HG02884 (cell line): ENCODE measurements around the gene HDAC9.

Experiments used
- ATAC-seq: cut with Tn5 transposase; IDR thresholded peaks from one replicate; pipeline ENCODE4 v1.9.1; 2021; ENCODE audit warnings: mild to moderate bottlenecking, moderate library complexity; ENCODE audit not compliant: unreplicated experiment

HDAC9 gene

DNA sequence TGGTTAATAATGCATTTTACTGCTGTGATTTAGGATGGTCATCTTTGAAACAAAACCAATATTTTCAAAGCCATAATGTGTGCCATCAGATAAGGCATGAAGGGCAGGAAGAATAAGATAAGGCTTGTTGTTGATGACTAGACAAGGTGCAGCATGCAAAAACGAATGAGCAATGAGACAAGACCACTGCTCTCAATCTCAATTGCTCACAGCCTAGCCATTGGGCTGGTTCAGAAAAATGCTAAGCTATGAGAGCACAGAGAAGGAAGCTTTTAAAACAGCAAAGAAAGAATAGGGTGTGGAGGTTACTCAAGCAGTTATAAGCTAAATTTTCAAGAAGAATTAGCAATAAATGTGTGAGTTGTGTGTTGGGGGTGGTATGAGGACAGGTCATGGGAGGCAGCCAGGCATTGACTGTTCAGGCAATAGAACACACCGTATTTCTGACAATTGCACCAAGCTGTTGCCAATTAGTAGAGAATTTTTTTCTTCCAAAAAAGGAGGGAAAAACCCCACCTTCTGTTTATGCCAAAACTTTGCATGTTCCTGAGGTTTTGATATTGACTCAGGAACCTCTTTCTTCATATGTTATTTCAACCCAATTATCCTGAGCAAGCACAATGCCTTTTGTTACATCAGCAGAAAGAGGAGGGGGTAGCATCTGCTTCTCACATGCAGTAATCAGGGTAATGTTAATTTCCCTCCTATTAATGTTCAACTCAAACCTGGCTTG, 276.5 kb downstream of the HDAC9 start:
- no peak for ATAC-seq

- ATAC-seq = no peak
Measured at GRCh38 chr7:18772567-18772965, 277.0 kb downstream of the HDAC9 start.

GRCh38 chr7:18777314-18777713, 281.8 kb downstream of the HDAC9 start:
- no peak for ATAC-seq

DNA sequence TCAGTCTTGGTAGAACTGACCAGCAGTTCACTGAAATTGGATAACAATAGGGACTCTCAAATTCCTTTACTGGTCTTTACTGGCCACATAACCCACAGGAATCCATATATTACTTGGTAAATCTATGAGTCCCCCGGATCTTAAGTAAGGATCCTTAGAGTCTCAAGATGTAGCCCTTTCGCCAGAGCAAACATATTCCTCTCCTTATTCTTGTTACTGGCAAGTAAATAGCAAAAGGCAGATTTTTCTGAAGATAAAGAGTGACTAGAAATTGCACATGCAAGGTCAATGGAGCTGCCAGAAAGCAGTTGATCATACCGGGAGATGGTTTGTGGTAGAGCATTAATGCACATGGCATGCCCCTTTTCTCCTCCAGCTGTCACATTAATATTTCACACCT, 283.0 kb downstream of the HDAC9 start:
- no peak for ATAC-seq

- ATAC-seq = no peak
Measured at GRCh38 chr7:18780266-18780665, 284.7 kb downstream of the HDAC9 start.

DNA sequence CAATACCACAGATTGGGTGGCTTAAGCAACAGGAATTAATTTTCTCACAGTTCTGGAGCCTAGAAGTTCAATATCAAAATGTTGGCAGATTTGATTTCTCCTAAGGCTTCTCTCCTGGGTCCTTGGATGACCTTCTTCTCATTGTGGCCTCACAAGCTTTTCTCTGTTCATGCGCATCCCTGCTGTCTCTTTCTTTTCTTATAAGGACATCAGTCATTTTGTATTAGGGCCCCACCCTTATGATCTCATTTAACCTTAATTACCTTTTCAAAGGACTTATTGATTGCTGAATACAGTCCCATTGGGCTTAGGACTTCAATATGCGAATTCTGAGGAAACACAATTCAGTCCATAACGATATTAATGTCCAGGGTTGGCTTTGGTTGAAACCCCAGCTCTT, 285.4 kb downstream of the HDAC9 start:
- ATAC-seq = no peak

DNA sequence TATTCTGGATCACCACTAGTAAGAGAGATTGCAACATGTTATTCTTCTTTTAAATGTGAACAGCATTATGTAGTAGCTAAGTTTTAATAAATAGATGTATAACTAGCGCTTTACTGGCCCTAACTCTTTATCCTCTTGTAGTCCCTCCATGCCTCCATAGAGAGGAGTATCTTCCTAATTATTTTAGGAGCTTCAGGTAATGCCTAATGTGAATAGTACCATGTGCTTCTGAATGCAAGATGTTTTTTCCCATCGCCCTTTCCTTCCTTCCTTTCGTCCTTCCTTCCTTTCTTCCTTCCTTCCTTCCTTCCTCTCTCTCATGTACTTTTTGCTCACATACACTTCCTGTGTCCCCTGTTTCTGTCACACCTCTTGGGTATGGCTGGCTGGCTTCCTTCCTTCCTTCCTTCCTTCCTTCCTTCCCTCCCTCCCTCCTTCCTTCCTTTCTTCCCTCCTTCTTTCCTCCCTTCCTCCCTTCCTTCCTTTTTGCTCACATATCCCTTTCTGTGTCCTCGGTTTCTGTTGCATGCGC, 290.7 kb downstream of the HDAC9 start:
- ATAC-seq = no peak

DNA sequence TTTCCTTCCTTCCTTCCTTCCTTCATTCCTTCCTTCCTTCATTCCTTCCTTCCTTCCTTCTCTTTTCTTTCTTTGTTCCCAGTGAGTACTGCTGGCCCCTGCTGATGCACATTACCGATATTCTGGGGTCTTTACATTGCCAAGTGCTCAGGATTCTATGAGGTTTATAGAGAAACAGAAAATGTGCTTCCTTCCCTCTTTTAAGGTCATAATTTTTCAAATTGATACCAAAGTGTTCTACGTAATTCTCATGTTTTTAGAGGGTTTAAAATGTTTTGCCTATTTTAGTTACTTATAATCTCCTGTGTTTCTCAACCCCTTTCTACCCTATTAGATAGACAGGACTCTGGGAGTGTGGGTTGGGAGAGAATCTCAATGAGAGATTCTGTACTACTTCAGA, 291.2 kb downstream of the HDAC9 start:
- ATAC-seq = no peak

GRCh38 chr7:18788026-18788425, 292.5 kb downstream of the HDAC9 start:
- no peak for ATAC-seq

DNA sequence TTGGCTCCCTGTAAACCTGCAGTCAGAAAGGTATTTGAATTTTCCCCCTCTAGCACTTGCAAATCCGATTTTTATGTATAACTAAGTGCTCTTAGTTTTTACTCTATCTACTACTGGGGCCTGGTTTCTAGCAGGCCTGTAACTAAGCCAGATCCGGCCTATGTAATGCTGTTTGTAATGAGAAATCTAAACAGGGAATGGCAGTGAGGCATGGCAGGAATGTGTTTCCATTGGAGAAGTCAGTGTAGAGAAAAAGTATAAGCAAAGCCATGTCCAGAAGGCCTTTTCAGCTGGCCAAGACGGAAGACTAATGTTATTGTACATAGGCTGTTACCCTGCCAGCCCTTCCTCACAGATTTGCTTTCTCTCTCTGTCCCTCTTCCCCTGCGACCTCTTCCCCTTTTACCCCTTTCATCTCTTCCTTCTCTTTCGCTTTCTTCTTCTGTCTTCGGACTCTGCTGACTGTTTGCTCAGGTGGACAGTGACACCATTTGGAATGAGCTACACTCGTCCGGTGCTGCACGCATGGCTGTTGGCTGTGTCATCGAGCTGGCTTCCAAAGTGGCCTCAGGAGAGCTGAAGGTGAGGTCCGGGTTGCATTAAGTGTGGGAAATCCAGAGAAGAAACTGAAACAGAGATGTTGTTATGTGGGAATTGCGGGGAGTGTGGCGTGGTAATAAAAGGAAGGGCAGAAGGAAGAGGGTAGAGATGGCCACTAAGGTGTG, 297.5 kb downstream of the HDAC9 start:
- ATAC-seq = no peak

GRCh38 chr7:18796216-18796615, 300.7 kb downstream of the HDAC9 start:
- no peak for ATAC-seq

- ATAC-seq = no peak
Measured at GRCh38 chr7:18798088-18798906, 302.7 kb downstream of the HDAC9 start.

DNA sequence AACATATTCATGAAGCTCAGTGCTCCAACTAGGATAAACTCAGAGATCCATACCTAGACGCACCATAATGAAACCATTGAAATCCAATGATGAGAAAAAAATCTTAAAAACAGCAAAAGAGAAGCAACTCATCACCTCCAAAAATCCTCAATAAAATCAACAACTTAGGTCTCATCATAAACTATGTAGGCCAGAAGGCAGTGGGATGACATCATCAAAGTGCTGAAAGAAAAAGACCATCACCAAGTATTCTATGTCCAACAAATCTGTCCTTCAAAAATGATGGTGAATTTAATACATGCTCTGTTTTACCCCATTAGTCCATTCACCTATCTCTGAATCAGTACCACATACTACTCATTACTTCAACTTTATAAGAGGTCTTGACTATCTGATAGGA, 304.4 kb downstream of the HDAC9 start:
- ATAC-seq = no peak

DNA sequence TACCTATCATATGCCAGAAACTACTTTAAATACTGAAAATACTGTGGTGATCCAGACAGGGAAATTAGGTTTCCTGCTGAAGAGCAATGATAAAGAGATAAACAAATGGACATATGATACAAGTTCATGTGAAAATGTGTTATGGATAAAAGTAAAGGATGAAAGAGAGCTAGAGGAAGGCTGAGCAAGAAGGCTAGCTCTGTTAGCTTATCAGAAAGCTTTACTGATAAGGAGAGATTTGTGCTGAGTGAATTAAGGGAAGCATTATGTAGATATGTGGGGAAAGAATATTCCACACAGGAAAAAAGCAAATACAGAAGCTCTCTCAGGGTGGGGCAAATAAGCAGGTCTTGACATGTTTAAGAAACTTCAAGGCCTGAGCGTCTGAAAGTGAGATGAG, 308.4 kb downstream of the HDAC9 start:
- no peak for ATAC-seq

DNA sequence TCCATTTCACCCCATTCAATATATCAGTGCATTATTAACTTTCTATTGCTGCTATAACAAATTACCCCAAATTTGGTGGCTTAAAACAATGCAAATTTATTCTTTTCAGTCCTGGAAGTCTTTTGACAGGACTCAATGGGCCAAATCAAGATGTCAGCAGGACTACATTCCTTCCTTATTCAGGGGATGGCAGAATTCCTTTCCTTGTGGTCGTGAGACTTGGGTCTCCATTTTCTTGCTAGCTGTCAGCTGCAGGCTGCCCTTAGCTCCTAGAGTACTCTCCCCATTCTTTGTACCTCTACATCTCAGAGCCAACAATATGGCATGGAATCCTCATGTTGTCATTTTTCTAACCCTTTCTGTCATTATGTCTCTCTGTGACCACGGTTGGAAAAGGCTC, 310.6 kb downstream of the HDAC9 start:
- ATAC-seq = no peak

DNA sequence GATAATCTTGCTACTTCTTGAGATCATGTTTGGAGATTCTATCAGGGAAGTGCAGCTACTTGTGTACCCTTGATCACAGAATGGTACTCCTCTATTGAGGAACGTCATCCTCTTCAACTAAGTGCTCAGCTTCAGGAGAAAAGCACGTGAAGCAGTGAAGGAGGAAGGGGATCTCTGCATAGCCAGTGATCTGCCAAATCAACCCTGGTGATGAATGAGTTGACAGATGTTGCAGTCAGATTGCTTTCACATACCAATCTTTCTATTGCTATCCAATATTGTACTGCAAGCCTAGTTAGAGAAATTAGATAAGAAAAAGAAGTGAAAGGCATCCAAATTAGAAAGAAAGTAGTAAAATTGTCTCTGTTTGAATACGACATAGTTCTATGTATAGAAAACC, 312.5 kb downstream of the HDAC9 start:
- ATAC-seq = no peak

- no peak for ATAC-seq
Measured at GRCh38 chr7:18815261-18815960, 319.9 kb downstream of the HDAC9 start.

- ATAC-seq = no peak
Measured at GRCh38 chr7:18820981-18821380, 325.4 kb downstream of the HDAC9 start.

DNA sequence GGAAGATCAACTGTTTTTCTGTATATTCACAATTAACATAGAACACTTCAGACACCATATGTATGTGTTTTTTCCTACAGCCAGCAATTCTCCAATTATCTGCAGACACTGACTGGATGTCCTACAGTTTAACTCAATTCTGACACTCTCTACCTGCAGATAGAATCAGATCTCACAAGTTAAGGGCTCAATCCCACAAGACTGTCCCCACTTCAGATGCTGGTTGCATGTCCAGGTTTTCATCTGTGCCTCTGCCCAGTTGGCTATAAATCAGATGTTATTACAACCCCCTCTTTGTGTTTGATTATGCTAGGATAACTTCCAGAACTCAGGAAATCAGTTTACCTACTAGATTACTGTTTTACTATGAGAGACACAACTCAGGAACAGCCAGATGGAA, 326.0 kb downstream of the HDAC9 start:
- no peak for ATAC-seq

DNA sequence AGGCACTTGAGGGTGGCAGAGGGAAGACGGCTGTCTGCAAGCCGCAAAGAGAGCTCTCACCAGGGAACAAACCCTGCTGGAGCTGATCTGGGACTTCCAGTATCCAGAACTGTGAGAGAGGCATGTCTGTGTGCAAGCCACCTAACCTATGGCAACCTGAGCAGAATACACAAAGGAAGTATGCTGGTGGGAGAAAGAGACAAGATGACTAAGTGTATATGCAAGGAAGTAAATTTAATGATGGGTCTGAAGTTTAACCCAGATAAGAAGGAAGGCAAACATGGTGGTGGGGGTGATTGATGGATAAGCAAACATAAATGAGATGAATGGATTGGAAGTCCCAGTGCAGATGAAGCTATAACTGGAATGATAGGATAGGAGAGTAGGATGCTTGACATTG, 328.6 kb downstream of the HDAC9 start:
- ATAC-seq = no peak
